Suprapubic skin (tissue), 4 donors: Measurements from ENCODE around the gene MLH3. TPM values are rescaled to one million over a fixed set of nuclear protein-coding genes. Genes with fewer than 3 reads are reported as not detected.
A peak's percentile ranks its signal among the peaks of the same experiment; 100 is the strongest.

Experiments used
- DNase-seq, 2 donors: peaks; one replicate each; pipeline ENCODE4 v3.0.0-alpha.2; 2019; ENCODE audit warnings: low spot score in 2 of 2
- H3K27ac ChIP-seq: fragments of 200-600 bp; sonication (generic); one replicate; pipeline ENCODE4 v1.5.1; 2019
- H3K27me3 ChIP-seq: fragments of 200-600 bp; sonication (generic); one replicate; pipeline ENCODE4 v1.5.1; 2019
- H3K36me3 ChIP-seq: fragments of 200-600 bp; sonication (generic); one replicate; pipeline ENCODE4 v1.5.1; 2019
- H3K4me1 ChIP-seq: fragments of 200-600 bp; sonication (generic); one replicate; pipeline ENCODE4 v1.5.1; 2019
- H3K4me3 ChIP-seq: fragments of 200-600 bp; sonication (generic); one replicate; pipeline ENCODE4 v1.5.1; 2019; ENCODE audit warnings: mild to moderate bottlenecking
- H3K9me3 ChIP-seq: fragments of 200-600 bp; sonication (generic); one replicate; pipeline ENCODE4 v1.5.1; 2019
- EP300 ChIP-seq: sonication (generic); formaldehyde crosslinking; IDR thresholded peaks from one replicate; pipeline ENCODE4 v1.6.1; 2017; ENCODE audit warnings: antibody characterized with exemption
- POLR2A ChIP-seq, 2 donors: fragments of 450-650 bp; IDR thresholded peaks; one replicate each; pipeline ENCODE4 v1.6.1; 2017; ENCODE audit warnings: antibody characterized with exemption in 2 of 2, mild to moderate bottlenecking in 2 of 2, moderate library complexity in 2 of 2
- POLR2AphosphoS5 ChIP-seq, 3 donors: sonication (generic); formaldehyde crosslinking; IDR thresholded peaks; one replicate each; pipeline ENCODE4 v1.6.1; 2017; ENCODE audit warnings: antibody characterized with exemption in 3 of 3
- WGBS: methylation state at CpG from one replicate; pipeline ENCODE4 v1.1.5; 2018; 5-methylcytosine and 5-hydroxymethylcytosine counted together
- total RNA-seq, 4 donors: library from RNA; depleted of rRNA; stranded (reverse); fragments of >200 nt; gene quantifications; one replicate each; pipeline ENCODE4 v1.1.0, GENCODE V29; 2016
- TF ChIP-seq, protein P1 (sequence below), 2 donors: fragments of 200-600 bp in 1 of 2; fragments of 450-650 bp in 1 of 2; sonication (generic) in 1 of 2; IDR thresholded peaks; one replicate each; pipeline ENCODE4 v1.5.1; 2016 to 2019; ENCODE audit warnings: antibody characterized with exemption in 2 of 2, mild to moderate bottlenecking in 1 of 2, moderate library complexity in 1 of 2

The MLH3 gene
- total RNA-seq, 4 donors from 2014 or later: 8.6 to 27.0 (median 14.1) TPM

DNA sequence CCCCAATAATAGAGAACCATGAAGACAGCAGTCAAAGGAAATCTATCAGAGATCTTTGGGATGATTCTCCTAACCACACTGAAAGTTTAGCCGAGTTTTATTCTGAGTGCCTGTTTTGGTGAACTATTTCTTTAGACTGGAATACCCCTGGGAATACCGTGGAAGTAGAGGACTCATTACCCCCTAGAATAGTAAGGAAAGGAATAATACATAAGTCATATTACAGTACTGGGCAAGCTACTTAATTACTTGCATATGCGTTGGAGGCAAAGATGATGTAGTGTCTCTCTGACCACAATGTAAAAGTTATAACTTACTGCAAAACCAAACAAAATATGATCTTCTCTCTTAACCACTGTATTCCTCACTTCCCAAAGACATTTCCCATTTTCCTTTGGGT is 43.6 kb upstream of the MLH3 start:
- no peak overlapping the region for H3K27ac ChIP-seq
- no peaks in the 10 kb centered on the region for H3K9me3 ChIP-seq
- no peak for DNase-seq
- 79% methylated on average over 3 of the region's 3 CpGs for WGBS
- H3K4me3 ChIP-seq: no peak overlapping the region
- H3K4me1 ChIP-seq: no peaks in the 10 kb centered on the region
- peaks cover 93% of the 10 kb centered on the region for H3K36me3 ChIP-seq
- no peak for TF ChIP-seq POLR2AphosphoS5 (IDR thresholded peaks at IDR 0.05)
- TF ChIP-seq EP300: no peak
- no peak for TF ChIP-seq POLR2A (IDR thresholded peaks at IDR 0.05)
- TF ChIP-seq, protein P1, sequence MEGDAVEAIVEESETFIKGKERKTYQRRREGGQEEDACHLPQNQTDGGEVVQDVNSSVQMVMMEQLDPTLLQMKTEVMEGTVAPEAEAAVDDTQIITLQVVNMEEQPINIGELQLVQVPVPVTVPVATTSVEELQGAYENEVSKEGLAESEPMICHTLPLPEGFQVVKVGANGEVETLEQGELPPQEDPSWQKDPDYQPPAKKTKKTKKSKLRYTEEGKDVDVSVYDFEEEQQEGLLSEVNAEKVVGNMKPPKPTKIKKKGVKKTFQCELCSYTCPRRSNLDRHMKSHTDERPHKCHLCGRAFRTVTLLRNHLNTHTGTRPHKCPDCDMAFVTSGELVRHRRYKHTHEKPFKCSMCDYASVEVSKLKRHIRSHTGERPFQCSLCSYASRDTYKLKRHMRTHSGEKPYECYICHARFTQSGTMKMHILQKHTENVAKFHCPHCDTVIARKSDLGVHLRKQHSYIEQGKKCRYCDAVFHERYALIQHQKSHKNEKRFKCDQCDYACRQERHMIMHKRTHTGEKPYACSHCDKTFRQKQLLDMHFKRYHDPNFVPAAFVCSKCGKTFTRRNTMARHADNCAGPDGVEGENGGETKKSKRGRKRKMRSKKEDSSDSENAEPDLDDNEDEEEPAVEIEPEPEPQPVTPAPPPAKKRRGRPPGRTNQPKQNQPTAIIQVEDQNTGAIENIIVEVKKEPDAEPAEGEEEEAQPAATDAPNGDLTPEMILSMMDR (IDR thresholded peaks at IDR 0.05): no peak
- no peaks in the 10 kb centered on the region for H3K27me3 ChIP-seq

DNA sequence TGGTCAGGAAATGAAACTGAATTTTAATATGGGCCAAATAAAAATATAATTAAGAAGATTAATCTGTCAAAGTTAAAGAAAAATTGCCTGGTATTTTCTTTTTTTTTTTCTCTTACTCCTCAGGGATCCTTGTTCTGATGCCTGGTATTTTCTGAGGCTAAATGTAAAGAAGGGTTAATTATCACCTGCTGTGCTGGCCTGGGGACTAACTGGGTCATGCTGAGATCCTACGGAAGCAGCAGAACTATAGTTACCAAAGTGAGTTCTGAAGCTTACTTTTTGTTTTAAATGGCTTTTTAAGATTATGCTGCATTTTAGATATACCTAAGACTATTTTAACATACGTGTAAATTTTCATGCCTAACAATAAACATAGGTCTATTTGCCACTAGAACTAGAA is 41.4 kb upstream of the MLH3 start:
- 86% methylated on average over 2 of the region's 2 CpGs for WGBS

DNA sequence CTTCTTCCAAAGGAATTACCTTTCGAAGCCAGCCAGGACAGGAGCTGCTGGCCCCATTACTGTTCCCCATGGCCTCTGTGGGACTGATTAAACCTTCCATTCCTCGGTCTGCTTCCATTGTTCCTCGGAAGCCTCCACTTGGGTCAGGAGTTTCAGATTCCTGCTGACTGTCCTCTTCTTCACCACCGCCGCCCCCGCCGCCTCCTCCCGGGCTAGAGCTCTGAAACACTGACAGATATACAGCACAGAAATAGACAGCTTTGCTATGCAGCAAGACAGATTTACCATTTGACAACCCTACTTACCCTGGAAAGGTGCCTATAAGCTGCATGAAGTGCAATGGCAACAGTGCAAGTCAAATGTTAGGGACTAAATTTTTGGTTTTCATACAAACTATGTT is 40.0 kb upstream of the MLH3 start:
- TF ChIP-seq POLR2AphosphoS5 (IDR thresholded peaks at IDR 0.05): no peak

More for the DNA sequence above, 41.4 kb upstream of the MLH3 start:
- no peak for TF ChIP-seq POLR2AphosphoS5 (IDR thresholded peaks at IDR 0.05)
- TF ChIP-seq POLR2A (IDR thresholded peaks at IDR 0.05): no peak
- TF ChIP-seq, protein P1 (IDR thresholded peaks at IDR 0.05): no peak
- no peak for TF ChIP-seq EP300
- Histone ChIP-seq H3K4me1 (no peaks in the 10 kb centered on the region), H3K36me3 (peaks cover 89% of the 10 kb centered on the region), H3K9me3 (no peaks in the 10 kb centered on the region), H3K27ac (no peak overlapping the region), H3K27me3 (no peaks in the 10 kb centered on the region), H3K4me3 (no peak overlapping the region)
- DNase-seq: no peak

DNA sequence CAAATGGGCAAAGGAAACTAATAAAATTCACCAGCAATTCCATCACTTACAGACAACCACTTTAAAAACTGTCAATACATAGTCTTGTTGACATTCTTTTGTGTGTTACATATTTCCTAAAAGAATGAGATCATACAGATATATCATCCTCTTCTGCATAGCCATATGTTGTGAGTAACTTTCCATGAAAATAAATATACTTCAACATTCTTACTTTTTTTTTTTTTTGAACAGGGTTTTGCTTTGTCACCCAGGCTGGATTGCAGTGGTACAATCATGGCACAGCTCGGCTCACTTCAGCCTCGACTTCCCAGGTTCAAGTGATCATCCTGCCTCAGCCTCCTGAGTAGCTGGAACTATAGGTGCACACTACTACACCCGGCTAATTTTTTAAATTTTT is 39.1 kb upstream of the MLH3 start:
- Histone ChIP-seq H3K27ac (no peak overlapping the region), H3K9me3 (no peaks in the 10 kb centered on the region), H3K36me3 (peaks cover 90% of the 10 kb centered on the region), H3K27me3 (no peaks in the 10 kb centered on the region), H3K4me3 (no peak overlapping the region), H3K4me1 (no peaks in the 10 kb centered on the region)
- no peak for DNase-seq
- 89% methylated on average over 3 of the region's 3 CpGs for WGBS
- TF ChIP-seq, protein P1 (IDR thresholded peaks at IDR 0.05): no peak
- TF ChIP-seq POLR2AphosphoS5 (IDR thresholded peaks at IDR 0.05) (no peak), EP300 (no peak), POLR2A (IDR thresholded peaks at IDR 0.05) (no peak)

More for the DNA sequence above, 40.0 kb upstream of the MLH3 start:
- no peaks in the 10 kb centered on the region for H3K27me3 ChIP-seq
- no peak overlapping the region for H3K27ac ChIP-seq
- no peaks in the 10 kb centered on the region for H3K4me1 ChIP-seq
- H3K9me3 ChIP-seq: no peaks in the 10 kb centered on the region
- DNase-seq: no peak
- peaks cover 89% of the 10 kb centered on the region for H3K36me3 ChIP-seq
- no peak overlapping the region for H3K4me3 ChIP-seq
- 87% methylated on average over 8 of the region's 8 CpGs for WGBS

DNA sequence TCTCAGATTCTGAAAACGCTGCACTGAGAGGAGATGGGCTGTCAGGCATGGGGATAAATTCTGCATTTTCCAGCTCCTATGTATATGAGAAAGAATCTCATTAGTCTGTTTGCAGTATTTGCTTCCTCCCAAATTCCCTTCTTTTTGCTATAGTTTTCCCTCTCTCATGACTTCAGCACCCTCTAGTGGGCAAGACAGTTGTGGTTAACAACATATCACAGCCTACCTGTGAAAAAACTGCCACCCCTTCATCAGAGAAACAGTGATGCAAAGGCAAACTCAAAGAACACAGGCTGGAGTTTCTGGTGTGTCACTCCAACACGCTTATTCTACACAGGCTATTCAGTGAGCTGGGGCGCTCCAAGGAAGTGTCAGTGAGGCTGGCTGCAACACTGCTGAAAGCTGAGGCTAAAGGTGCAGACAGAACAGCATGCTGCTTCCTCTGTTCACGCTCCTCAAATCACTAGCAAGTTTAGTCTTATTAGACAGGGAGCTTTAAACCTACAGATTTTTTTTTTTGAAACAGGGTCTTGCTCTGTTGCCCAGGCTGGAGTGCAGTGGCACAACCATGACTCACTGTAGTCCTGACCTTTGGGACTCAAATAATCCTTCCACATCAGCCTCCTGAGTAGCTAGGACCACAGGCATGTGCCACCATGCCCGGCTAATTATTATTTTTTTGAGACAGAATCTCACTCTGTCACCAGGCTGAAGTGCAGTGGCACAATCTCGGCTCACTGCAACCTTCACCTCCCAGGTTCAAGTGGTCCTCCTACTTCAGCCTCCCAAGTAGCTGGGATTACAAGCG is 37.5 kb upstream of the MLH3 start:
- H3K4me3 ChIP-seq: no peak overlapping the region
- no peak overlapping the region for H3K27ac ChIP-seq
- no peak for DNase-seq
- H3K9me3 ChIP-seq: no peaks in the 10 kb centered on the region
- 70% methylated on average over 7 of the region's 7 CpGs for WGBS
- peaks cover 3% of the 10 kb centered on the region for H3K4me1 ChIP-seq
- H3K27me3 ChIP-seq: no peaks in the 10 kb centered on the region
- peaks cover 90% of the 10 kb centered on the region for H3K36me3 ChIP-seq
- TF ChIP-seq EP300: no peak
- TF ChIP-seq, protein P1 (IDR thresholded peaks at IDR 0.05): peak; percentile 62 to 66
